ENCODE measurements around the gene BMPR1A. TPM values are rescaled to one million over a fixed set of nuclear protein-coding genes. Genes with fewer than 3 reads are reported as not detected.

Gene BMPR1A
- polyA plus RNA-seq, 1 experiment = 21.4 TPM

- TF ChIP-seq, protein P1, sequence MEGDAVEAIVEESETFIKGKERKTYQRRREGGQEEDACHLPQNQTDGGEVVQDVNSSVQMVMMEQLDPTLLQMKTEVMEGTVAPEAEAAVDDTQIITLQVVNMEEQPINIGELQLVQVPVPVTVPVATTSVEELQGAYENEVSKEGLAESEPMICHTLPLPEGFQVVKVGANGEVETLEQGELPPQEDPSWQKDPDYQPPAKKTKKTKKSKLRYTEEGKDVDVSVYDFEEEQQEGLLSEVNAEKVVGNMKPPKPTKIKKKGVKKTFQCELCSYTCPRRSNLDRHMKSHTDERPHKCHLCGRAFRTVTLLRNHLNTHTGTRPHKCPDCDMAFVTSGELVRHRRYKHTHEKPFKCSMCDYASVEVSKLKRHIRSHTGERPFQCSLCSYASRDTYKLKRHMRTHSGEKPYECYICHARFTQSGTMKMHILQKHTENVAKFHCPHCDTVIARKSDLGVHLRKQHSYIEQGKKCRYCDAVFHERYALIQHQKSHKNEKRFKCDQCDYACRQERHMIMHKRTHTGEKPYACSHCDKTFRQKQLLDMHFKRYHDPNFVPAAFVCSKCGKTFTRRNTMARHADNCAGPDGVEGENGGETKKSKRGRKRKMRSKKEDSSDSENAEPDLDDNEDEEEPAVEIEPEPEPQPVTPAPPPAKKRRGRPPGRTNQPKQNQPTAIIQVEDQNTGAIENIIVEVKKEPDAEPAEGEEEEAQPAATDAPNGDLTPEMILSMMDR (IDR thresholded peaks at IDR 0.05; ENCODE audit: insufficient read depth, low read depth, low read length) = no peak
- peaks cover under 1% of the 10 kb centered on the region for H3K36me3 ChIP-seq (ENCODE audit: control insufficient read depth, insufficient read depth, low read length)
- ChIA-PET CTCF (no interaction called here), POLR2A (no interaction called here)
- H3K4me3 ChIP-seq (ENCODE audit: low read depth, low read length) = no peak overlapping the region
- H3K27me3 ChIP-seq (ENCODE audit: control insufficient read depth, insufficient read depth, low read length) = no peaks in the 10 kb centered on the region
- no peak for DNase-seq (ENCODE audit: low read depth)
Observed at GRCh38 chr10:86792461-86793167, 36.2 kb downstream of the BMPR1A start.

GRCh38 chr10:86793696-86794095 is 37.3 kb downstream of the BMPR1A start:
- no peaks in the 10 kb centered on the region for H3K36me3 ChIP-seq (ENCODE audit: control insufficient read depth, insufficient read depth, low read length)
- TF ChIP-seq, protein P1 (IDR thresholded peaks at IDR 0.05; ENCODE audit: insufficient read depth, low read depth, low read length) = no peak
- no peak overlapping the region for H3K4me3 ChIP-seq (ENCODE audit: low read depth, low read length)
- DNase-seq (ENCODE audit: low read depth) = no peak
- ChIA-PET CTCF (no interaction called here), POLR2A (interaction anchor here (0.6 kb wide), 1 partner anchor 198 kb away, joined by 3 read pairs; no protein-coding TSS in a partner anchor)
- no peaks in the 10 kb centered on the region for H3K27me3 ChIP-seq (ENCODE audit: control insufficient read depth, insufficient read depth, low read length)

DNA sequence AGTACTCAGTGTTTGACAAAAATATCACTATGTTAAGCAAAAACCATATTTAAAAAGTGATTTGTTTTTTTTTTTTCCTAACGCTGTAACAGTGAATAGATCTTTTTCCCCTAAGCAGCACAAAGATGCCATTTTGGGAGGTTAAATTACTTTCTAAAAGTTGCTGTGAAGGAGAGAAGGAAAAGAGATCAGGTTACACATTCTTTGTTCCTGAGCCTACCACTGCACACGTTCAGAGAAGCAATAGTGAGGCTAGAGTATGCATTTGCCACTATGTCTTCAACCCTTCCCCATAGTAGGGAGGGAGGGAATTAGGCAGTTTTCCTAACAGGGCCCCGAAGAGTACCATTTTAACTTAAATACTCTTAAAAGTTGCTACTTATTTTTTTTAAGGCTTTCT is 38.9 kb downstream of the BMPR1A start:
- TF ChIP-seq, protein P1 (IDR thresholded peaks at IDR 0.05; ENCODE audit: insufficient read depth, low read depth, low read length) = no peak
- peak; percentile 34 for DNase-seq (ENCODE audit: low read depth)
- CTCF ChIA-PET = no interaction called here
- POLR2A ChIA-PET = no interaction called here
- H3K4me3 ChIP-seq (ENCODE audit: low read depth, low read length) = no peak overlapping the region
- no peaks in the 10 kb centered on the region for H3K36me3 ChIP-seq (ENCODE audit: control insufficient read depth, insufficient read depth, low read length)
- no peaks in the 10 kb centered on the region for H3K27me3 ChIP-seq (ENCODE audit: control insufficient read depth, insufficient read depth, low read length)

DNA sequence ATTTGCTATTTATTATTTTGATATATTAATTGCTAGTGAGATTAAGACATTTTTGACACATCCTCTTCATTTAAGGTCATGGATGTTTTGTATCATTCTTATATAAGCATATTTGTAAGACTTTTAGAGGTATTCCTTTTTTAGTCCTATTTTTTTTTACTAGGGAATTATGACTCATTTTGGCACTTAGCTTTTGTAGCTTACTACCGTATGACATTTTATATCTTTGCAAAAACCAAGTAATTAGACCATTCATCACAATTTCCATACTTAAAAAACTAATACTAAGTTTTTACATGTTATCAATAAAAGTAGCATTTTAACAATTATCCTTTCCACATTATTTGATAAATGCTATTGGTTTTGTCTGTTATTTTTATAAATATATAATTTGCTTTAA is 41.6 kb downstream of the BMPR1A start:
- ChIA-PET CTCF (no interaction called here), POLR2A (no interaction called here)
- TF ChIP-seq, protein P1 (IDR thresholded peaks at IDR 0.05; ENCODE audit: insufficient read depth, low read depth, low read length) = no peak
- Histone ChIP-seq H3K4me3 (ENCODE audit: low read depth, low read length) (no peak overlapping the region), H3K36me3 (ENCODE audit: control insufficient read depth, insufficient read depth, low read length) (no peaks in the 10 kb centered on the region), H3K27me3 (ENCODE audit: control insufficient read depth, insufficient read depth, low read length) (no peaks in the 10 kb centered on the region)
- DNase-seq (ENCODE audit: low read depth) = no peak

DNA sequence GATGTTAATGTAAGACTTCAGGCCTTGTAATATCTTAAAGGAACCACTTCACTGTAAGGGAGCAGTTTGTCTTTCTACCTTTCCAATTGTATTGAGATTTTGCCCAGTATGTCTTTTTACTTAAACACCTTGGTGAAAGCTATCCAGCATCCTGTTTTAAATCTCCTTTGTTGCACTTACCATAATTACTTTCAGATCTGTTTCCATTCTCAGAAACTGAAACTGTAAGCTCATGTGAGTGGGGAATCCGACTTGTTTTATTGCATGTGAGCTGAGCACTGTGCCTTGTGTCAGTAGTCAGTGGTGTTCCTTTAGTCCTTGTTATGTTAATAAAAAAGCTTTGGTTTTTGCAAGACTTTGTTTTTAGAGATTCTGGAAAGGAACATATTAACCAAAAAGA is 42.2 kb downstream of the BMPR1A start:
- no peaks in the 10 kb centered on the region for H3K36me3 ChIP-seq (ENCODE audit: control insufficient read depth, insufficient read depth, low read length)
- DNase-seq (ENCODE audit: low read depth) = peak; percentile 39
- TF ChIP-seq, protein P1 (IDR thresholded peaks at IDR 0.05; ENCODE audit: insufficient read depth, low read depth, low read length) = no peak
- H3K4me3 ChIP-seq (ENCODE audit: low read depth, low read length) = no peak overlapping the region
- CTCF ChIA-PET = interaction anchor here (1.3 kb wide), 1 partner anchor 41 kb away, joined by 6 read pairs; the partner anchor contains the start of gene BMPR1A
- POLR2A ChIA-PET = no interaction called here
- H3K27me3 ChIP-seq (ENCODE audit: control insufficient read depth, insufficient read depth, low read length) = no peaks in the 10 kb centered on the region
